HG02798 (cell line): ENCODE measurements around the gene GRIN1.

ENCODE experiments used
- ATAC-seq: cut with Tn5 transposase; IDR thresholded peaks from one replicate; pipeline ENCODE4 v1.9.1; 2021; ENCODE audit warnings: mild to moderate bottlenecking; ENCODE audit not compliant: unreplicated experiment, poor library complexity

Gene GRIN1

DNA sequence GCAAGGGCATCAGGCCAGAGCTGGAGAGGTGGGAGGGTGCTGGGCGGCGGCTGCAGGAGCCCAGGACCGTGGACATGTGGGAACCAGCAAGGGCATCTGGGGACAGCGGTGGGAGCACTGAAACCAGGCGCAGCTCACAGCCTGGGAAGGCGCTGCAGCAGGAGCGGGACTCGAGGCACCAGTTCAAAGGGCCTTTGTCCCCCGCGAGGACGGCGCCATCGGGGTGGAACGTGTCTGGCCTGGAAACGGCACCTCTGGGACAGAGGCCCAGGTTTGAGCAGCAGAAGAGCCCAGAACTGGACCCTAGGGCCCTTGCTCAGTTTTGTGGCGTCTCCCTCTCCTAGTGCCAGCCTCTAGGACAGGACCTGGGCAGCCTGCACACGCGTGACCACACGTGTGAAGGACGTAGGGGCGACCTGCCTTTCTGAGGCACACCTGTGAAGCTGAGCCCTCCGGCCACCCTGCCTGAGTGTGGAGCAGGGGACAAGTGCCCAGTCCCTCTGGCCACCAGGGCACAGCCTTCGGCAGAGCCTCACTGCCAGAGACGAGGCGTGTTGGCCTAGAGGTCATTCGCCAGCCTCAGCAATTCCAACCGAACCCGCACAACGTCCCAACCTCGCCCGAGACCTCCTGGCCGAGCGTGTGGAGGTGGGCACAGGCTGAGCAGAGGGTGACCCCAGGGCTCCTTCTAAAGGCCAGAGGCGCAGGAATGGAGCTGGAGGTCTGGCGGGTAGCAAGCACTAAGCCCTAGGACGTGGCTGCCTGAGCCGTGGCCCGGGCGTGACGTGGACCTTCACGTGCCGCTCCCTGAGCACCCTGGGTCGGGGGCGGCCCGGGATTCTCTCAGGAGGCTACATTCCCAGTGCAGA, 35.1 kb downstream of the GRIN1 start:
- ATAC-seq, result no peak

DNA sequence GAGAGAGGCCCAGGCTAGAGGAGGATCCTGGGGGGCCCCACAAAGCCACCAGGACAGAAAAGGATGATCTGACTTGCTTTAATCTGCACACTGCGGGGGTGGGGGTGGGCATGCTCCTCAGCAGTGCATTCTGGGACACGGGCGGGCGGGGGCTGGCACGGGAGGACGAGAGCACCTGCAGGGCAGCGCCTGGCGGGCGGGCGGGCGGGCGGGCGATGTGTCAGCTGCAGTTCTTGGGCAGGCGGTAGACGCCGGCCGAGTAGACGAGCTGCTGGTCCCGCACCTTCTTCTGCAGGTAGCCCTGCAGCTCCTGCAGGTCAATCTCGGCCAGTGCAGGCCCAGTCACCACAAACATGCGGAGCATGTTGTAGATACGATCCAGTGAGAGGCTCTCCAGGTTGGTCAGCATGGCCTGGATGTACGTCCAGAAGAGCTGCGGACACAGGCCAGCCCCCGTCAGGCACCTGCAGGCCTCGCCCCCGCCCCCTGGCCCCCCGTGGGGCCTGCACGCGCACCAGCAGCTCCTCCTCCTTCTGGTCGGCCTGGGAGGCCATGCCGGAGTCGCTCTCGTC, 35.9 kb downstream of the GRIN1 start:
- no peak for ATAC-seq

DNA sequence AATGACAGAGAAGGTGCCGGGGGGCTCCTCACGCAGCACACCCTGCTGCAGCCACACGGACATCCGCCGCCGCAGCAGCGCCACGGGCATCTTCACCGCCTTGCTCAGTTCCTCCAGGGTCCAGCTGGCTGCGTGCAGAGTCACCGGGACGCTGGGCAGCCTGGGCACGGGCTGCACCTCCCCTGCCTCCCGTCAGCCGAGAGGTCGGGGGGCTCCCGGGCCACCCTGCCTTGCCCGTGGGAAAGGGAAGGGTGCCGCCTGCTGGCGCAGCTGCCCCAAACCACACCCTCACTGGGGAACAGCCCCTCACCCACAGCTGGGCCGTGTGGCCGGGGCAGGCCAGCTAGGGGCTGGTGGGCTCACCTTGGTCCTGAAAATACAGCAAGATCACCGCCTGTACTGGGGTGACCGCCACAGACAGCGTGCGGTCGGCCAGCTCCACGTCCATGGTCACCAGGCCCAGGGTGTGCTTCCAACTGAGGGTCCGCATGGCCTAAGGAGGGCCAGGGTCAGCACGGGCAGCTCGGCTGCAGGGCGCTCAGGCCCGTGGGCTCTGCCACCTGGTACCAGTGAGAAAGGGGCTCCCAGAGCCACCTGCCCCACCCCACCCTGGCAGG, 36.5 kb downstream of the GRIN1 start:
- no peak for ATAC-seq

GRCh38 chr9:137176302-137177182, 37.6 kb downstream of the GRIN1 start:
- no peak for ATAC-seq

DNA sequence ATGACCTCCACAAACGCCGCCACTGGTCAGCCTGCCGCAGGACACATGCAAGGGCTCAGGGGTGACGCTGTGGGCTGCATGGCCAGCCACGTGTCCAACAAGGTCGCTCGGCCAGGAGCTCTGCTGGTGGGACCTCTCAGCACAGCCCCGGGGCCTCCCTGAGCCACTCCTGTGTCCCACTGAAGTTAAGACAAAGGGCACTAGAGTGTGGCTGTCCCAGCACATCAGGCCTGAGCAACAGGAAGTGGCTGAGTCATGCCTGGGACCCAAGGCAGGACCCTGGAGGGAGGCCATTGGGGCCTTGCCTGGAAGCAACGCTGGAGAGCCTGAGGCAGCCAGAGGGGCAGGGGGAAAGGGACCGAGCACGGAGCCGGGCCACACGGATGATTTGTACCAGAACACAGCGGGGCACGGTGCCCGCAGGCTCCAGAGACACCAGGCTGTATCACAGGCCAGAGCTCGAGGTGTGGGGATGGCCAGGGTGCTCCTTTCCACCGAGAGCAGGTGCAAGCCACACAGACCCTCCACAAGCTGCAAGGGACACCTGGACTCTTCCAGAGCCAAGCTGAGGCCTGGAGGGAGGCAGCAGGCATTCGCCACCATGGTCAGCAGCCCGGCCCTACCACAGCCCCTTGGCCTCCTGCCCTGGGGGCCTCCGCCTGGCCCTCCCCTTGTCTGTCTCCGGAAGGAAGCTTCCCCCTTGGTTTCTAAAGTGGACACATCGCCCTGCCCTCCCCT, 39.4 kb downstream of the GRIN1 start:
- ATAC-seq, result no peak

GRCh38 chr9:137178939-137179630, 40.1 kb downstream of the GRIN1 start:
- no peak for ATAC-seq

DNA sequence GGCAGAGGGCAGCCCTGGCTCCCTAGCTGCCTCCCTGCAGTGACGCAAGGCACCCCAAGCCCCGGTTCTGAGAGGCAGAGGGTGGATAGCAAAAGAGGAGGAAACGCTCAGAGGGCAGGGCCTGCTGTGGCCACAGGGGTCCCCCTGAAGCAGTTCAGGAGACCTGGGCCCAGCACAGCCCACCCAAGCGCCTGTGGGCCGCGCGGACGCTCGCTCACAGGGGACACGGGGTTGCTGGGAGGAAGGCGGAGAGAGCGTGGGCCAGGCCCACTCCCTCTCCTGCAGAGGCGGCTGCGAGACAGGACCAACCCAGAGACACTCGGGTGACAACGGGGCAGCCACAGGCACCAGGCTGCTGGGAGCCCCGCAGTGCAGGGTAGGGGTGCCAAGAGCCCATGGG, 40.8 kb downstream of the GRIN1 start:
- no peak for ATAC-seq

DNA sequence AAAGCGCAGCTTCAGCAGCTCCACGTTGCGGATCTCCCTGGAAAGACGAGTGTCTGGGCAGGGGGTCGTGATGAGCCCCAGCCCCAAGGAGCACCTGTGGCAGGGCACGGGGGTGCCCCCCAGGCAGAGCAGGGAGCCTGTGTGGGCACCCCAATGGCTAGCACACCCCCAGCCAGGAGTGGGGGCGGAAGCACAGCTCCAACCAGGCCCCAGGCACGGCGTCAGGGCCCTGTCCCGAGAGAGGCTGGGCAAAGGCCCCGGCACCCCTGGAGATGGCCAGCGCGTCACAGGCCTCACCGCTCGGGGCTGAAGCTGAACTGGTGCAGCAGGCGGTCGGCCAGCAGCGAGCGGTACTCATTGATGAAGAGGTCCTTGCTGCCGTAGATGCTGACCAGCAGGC, 41.5 kb downstream of the GRIN1 start:
- no peak for ATAC-seq

DNA sequence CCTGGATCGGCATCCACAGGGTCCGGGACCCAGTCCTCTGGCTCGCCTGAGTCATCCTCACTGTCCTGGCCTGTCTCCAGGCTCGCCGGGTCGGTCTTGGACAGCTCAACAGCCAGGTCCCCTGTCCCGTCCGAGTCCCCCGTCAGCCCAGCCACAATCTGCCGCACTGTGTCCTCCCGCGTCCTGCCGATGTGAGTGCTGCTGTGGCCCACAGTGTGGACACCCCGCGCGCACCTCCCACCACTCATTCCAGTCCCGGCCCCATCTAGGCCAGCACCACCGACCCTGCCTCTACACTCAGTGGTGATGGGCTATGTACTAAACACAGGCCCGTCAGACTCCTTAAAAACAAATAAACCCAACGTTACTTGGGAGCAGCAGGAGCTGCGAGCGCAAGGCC, 42.7 kb downstream of the GRIN1 start:
- no peak for ATAC-seq

DNA sequence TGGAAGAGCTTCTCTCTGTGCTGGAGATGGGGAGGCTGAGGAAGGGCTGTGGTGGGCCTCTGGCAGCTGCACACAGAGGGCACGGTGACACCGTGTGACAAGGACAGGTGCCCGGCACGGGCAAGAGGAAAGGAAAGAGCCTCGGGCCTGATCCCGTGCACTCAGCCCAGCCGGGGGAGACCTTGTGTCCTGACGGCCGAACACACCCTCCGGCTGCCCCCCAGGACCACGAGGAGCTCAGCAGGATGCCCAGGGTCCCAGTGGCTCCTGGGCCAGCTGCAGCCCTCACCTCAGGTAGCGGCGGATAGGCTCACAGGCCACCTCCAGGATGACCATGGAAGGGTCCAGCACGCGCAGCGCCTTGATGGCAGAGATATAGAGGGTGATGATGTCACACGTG, 43.9 kb downstream of the GRIN1 start:
- no peak for ATAC-seq

- ATAC-seq, result no peak
Observed at GRCh38 chr9:137183980-137184595, 45.1 kb downstream of the GRIN1 start.

- no peak for ATAC-seq
Observed at GRCh38 chr9:137184881-137185660, 46.1 kb downstream of the GRIN1 start.

DNA sequence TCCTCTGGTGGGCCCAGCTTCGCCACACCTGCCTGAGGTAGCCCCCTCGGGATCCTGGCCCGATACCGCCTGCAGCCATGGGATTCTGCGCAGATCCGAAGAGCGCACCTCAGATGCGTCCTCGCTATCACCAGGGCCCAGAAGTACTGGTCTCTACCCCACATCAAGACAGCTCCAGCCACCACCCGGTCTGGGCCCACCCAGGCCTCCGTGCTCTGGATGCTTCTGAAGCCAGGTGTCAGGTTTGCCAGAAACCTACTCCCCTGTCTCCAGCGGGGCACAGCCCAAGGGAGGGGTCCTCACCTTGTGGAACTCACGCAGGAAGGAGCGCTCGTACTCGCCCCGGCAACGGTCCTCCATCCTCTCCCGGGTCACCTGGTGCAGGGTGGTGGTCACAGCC, 47.0 kb downstream of the GRIN1 start:
- no peak for ATAC-seq

GRCh38 chr9:137186385-137186784, 47.4 kb downstream of the GRIN1 start:
- no peak for ATAC-seq

GRCh38 chr9:137187386-137187785, 48.4 kb downstream of the GRIN1 start:
- ATAC-seq, result no peak

GRCh38 chr9:137188086-137188489, 49.1 kb downstream of the GRIN1 start:
- ATAC-seq, result no peak

DNA sequence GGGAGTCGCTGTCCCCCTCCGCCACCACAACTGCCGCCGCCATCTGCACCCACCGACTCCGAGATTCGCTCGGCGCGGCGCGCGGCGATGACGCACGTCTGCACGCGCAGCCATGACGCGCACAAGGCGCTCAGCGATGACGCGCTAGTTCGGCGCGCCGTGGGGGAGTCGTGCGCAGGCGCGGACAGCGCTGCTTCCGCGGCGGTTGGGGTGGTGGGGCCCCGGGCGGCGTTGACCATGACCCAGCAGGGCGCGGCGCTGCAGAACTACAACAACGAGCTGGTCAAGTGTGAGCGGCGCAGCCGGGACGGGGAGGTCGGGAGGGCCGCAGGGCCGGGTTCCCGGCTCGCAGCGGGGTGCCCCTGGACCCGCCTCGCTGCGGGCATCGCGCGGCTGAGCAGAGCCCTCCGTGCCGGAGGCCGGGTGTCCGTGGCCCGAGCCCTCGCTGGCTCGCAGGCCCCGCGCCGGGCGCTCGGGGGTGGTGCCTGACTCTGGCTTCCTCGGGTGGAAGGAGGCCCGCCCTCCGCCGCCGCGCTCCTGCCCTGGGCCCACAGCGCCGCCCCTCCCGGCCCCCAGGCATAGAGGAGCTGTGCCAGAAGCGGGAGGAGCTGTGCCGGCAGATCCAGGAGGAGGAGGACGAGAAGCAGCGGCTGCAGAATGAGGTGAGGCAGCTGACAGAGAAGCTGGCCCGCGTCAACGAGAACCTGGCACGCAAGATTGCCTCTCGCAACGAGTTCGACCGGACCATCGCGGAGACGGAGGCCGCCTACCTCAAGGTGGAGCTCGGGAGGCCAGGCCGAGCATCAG, 49.7 kb downstream of the GRIN1 start, which contains the start of the genes ANAPC2 and SSNA1:
Gene ANAPC2 (minus strand): TSS at position 71 of the 807 bp plus-strand sequence. CDS start 28 bp downstream, at position 43.
Gene SSNA1 (plus strand): TSS at position 187 of the 807 bp plus-strand sequence. CDS start 51 bp downstream, at position 238.
- ATAC-seq, result peak; percentile 89
